Neural cell (in vitro differentiated cells): Measurements from ENCODE around the gene SFRP5.

ENCODE experiments used
- CTCF ChIP-seq: fragments of 450-650 bp; IDR thresholded peaks from 2 replicates; pipeline ENCODE4 v1.5.1; 2014; ENCODE audit warnings: antibody characterized with exemption, mild to moderate bottlenecking, moderate library complexity; ENCODE audit not compliant: poor library complexity, severe bottlenecking
- EP300 ChIP-seq: fragments of 450-650 bp; conservative IDR thresholded peaks from 2 replicates; pipeline ENCODE4 v1.6.1; 2014; ENCODE audit warnings: antibody characterized with exemption, mild to moderate bottlenecking, moderate library complexity; ENCODE audit not compliant: poor library complexity, severe bottlenecking
- EZH2 ChIP-seq: fragments of 200-600, 300-800 bp; shearing (Covaris generic), sonication (generic); IDR thresholded peaks from 2 replicates; pipeline ENCODE4 v1.6.1; 2014; ENCODE audit warnings: antibody characterized with exemption, low read length, borderline replicate concordance, mild to moderate bottlenecking; ENCODE audit not compliant: insufficient read depth, poor library complexity, severe bottlenecking
- REST ChIP-seq: IDR thresholded peaks from 2 replicates; pipeline ENCODE4 v1.6.1; 2012; ENCODE audit warnings: borderline replicate concordance

GRCh38 chr10:97762816-97763215 is 9.0 kb downstream of the SFRP5 start:
- TF ChIP-seq EZH2 = no peak
- no peak for TF ChIP-seq REST
- TF ChIP-seq EP300 = no peak
- no peak for TF ChIP-seq CTCF
